Choroid plexus epithelial cell (primary cell): ENCODE results near the gene RBM20.

ENCODE experiments used
- DNase-seq: peaks from one replicate; pipeline ENCODE4 v3.0.0-alpha.2; 2010; ENCODE audit warnings: low read depth
- H3K4me3 ChIP-seq: 2 replicates; pipeline ENCODE4 v1.5.1; 2011; ENCODE audit warnings: low read depth, mild to moderate bottlenecking, control low read depth, low read length, moderate library complexity
- TF ChIP-seq, protein P1 (sequence below): conservative IDR thresholded peaks from 2 replicates; pipeline ENCODE4 v1.5.1; 2011; ENCODE audit warnings: low read depth, mild to moderate bottlenecking, control low read depth, inconsistent platforms, low read length, moderate library complexity

Gene RBM20

DNA sequence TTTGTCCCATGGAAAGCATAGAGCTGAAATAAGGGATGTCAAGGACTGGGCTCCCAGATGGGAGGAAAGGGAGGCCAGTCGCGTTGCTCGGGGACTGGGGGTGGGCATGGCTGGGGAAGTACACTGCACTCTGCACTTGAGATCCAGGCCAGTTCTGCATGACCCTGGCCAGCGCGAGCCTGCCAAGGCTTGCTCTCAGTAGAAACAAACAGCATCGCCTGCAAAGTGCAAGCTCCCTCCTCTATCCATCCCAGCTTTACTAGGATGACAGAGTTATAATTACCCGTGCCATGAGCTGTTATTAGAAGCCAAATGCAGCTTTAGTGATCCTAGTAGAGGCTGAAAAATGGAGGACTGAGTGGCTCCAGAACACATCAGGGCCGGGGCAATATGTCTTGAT is 183.7 kb downstream of the RBM20 start:
- DNase-seq: no peak
- TF ChIP-seq, protein P1, sequence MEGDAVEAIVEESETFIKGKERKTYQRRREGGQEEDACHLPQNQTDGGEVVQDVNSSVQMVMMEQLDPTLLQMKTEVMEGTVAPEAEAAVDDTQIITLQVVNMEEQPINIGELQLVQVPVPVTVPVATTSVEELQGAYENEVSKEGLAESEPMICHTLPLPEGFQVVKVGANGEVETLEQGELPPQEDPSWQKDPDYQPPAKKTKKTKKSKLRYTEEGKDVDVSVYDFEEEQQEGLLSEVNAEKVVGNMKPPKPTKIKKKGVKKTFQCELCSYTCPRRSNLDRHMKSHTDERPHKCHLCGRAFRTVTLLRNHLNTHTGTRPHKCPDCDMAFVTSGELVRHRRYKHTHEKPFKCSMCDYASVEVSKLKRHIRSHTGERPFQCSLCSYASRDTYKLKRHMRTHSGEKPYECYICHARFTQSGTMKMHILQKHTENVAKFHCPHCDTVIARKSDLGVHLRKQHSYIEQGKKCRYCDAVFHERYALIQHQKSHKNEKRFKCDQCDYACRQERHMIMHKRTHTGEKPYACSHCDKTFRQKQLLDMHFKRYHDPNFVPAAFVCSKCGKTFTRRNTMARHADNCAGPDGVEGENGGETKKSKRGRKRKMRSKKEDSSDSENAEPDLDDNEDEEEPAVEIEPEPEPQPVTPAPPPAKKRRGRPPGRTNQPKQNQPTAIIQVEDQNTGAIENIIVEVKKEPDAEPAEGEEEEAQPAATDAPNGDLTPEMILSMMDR: no peak
- H3K4me3 ChIP-seq: no peak overlapping the region

DNA sequence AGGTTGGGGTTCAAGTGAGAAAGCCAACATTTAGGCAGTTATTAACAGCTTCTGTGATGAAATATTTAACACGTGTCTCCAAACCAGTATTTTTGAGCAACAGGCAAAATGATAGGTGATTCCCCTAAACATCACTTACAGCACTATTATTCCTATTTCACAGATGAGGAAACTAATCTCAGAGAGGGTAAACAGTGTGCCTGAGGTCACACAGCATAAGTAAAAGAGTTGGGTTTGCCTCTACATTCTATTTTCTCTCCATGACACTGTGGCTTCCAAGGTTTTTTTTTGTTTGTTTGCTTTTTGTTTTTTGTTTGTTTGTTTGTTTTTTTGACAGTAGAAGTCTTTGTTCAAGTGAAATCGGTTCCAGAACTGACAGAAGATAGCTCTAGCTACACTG is 184.4 kb downstream of the RBM20 start:
- no peak for DNase-seq
- TF ChIP-seq, protein P1: no peak
- H3K4me3 ChIP-seq: no peak overlapping the region

DNA sequence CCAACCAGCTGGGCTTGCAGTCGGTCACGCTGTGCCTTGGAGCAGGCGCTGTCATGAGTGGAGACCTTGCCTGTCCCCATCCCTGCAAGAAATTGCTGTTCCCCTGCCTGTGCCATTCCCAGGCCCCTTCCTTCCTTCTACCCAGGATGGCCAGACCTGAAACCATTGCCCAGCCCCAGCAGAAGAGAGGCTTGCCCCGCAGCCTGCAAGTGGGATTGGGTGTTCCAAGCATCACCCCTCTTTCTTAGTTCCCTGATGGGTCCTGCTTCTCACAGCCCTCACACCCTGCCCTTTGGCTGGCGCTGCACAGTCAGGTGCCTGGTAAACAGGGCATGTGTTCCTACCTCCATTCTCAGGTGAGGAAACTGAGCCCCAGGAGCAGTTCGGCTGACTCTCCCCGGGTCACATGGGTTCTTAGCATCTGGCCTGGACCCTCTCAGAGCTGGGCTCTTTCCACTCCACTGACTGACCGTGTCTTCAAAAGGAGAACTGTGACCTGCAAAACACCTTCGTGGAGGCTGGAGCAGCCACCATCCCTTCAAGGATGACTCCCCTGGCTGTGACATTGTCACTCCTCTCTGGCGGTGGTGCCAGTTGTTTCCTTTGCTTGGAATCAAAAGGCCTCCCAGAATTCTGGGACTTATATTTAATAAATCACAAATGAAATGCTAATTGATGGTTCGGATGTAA is 185.7 kb downstream of the RBM20 start:
- DNase-seq: no peak
- no peak overlapping the region for H3K4me3 ChIP-seq
- TF ChIP-seq, protein P1: no peak

DNA sequence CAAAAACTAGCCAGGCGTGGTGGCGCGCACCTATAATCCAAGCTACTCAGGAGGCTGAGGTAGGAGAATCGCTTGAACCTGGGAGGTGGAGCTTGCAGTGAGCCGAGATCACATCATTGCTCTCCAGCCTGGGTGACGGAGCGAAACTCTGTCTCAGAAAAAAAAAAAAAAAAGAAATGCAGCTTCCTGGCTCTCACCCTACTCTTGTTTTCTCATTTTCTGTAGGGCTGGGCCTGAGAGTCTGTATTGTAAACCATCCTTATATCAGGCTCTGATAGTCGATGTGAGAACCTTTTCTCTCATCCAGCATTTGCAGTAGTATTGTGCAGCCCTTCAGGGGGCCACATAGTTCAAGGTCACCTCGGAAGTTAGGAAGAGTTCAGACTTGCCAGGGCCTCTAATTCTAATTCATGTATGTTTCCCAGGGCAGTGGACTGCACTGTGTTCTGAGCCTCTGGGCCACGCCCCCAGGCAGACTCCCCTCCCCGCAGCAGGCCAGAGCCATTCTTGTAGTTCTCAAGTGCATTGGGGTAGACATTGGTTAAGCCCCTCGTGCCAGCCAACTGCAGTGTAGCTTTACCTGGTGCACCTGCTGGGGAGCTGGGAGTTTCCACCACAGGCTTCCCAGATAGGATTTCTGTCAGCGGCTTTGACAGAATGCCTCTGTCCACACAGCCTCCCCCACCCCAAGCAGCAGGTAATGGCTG is 189.3 kb downstream of the RBM20 start:
- H3K4me3 ChIP-seq: no peak overlapping the region
- TF ChIP-seq, protein P1: no peak
- DNase-seq: no peak

DNA sequence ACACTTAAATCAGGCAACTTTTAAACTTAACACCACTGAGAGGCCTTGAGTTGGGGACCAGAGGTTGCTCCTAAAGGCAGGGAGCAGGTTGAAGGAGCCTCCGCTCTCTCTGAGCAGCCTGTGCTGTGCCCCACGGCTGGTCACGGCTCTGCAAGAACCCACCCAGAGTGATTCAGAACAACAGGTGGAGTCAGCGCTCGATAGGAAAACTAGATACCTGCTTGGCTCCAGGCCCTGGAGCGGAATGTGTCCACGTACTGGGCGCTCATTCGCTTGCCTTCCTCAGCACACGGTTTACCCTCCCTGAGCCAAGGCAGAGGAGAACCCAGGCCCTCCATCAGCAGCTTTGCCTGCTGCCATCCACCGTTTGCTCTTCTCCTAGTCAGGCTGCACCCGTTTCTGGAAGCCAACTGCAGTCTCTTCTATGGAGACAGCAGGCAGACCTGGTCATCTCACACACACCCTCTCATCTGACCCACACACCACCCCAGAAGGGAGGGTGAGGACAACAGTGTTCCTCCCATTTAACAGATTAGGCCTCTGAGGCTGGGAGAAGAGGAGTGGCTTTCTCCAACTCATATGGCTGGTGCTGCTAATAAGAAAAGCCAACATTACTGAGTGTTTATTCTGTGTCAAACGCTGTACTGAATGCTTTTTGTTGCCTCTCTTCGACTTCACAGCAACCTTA is 189.9 kb downstream of the RBM20 start:
- H3K4me3 ChIP-seq: no peak overlapping the region
- no peak for DNase-seq
- TF ChIP-seq, protein P1: no peak

DNA sequence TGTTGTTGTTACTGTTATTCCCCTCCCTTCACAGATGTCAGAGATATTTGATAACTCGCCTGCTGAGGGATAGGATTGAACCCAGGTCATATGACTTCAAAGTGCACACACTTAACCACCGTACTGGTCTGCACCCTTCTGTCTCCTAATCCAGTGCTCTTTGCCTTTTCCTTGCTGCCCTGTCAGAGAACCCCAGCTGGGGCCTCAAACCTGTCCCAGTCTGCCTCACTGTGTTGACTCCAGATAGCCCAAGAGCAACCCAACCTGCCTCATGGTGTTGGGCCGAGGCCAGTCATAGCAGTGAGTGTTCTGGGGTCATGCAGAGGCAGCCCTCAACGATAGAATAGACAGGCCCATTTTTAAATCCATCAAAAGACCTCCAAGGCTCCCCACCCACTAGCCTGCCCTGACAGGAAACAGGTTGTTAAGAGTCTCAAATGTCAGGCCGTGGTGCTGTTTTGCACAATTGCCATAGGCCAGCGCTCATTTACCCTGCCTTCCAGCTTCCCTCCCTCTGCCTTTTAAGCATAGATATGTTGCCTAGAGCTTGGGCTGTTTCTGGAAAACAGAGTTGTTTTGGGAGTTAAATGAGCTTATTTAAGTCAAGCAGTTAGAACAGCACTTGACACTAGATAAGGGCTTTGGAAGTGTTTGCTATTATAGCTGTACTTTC is 190.6 kb downstream of the RBM20 start:
- TF ChIP-seq, protein P1: no peak
- peak; percentile 77 for DNase-seq
- no peak overlapping the region for H3K4me3 ChIP-seq
